HG03558 (cell line): ENCODE measurements around the gene COL6A3.

Experiments used
- ATAC-seq: cut with Tn5 transposase; IDR thresholded peaks from one replicate; pipeline ENCODE4 v1.9.1; 2021; ENCODE audit warnings: moderate number of reproducible peaks; ENCODE audit not compliant: unreplicated experiment; ENCODE audit errors: extremely low read depth

The COL6A3 gene

DNA sequence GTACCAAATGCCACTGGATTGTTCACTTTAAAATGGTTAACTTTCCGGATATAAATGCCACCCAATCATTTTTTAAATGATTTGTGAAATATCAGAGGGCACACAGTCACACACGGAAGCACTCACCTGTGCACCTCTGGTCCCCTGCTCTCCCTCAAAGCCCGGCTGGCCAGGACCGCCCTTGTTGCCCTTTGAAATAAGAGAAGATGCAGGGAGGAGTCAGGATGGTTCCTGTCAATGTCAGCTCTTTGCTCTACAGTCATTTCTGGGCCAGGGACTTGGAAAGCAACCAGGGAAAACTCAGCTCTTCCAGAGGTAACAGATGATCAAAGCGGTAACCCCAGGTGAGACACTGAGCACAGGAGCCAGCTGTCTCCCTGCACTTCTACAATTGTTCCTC, 60.7 kb downstream of the COL6A3 start:
- no peak for ATAC-seq

GRCh38 chr2:237352279-237352845, 61.6 kb downstream of the COL6A3 start:
- ATAC-seq, result no peak

GRCh38 chr2:237351796-237352195, 62.2 kb downstream of the COL6A3 start:
- ATAC-seq, result no peak

DNA sequence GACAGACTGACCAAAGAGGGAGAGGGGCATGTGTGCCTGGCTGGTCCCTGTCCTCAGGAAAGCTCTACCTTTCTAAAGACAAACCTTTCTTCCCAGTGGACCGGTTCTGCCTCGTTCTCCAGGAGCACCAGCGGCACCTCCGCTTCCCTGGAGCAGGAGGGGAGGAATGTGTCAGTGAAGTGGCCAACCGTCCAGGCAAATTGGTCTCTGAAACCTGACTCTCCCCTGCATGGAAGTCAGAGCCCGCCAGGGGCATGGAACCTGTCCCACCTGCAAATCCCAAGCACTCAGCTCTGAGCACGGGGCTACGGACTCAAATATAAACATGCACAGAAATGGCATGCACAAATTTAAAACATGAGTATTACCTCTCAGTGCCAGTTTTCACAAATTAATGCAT, 62.9 kb downstream of the COL6A3 start:
- ATAC-seq, result no peak

DNA sequence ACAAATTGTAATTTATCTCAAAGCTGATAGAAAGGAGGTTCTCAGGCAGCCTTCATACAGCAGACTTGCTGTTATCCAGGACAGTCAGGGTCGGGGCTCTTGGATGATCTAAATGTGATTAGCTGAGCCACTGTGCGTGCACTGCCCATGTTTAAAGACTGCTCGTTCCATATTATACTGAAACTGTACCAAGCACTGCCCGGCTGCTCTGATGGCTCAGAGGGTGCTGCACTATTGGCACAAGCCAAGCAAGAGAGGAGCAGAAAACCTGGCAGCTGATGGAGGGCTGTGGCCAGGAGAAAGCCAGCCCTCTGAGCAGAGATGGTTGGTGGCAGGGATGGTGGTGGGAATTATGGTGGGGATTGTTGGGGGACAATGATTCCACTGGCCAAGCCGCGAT, 63.4 kb downstream of the COL6A3 start:
- no peak for ATAC-seq

DNA sequence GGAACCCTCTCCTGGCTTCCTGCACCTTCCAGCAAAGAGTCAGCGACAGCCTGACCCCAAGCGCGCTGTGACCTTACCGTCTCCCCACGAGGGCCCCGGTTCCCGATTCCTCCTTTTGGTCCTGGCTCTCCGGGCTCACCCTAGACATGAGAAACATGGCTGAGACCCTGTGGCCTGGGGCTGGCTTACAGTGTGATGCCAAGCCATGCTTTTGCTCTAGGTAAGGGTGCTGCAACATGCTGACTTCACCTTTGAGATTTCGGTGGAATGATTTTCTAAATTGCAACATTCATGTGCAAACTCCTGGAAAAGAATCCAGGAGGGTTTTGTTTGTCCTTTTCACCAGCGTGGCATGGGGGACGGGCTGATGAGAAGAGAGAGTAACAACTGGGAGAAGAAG, 63.9 kb downstream of the COL6A3 start:
- no peak for ATAC-seq

- ATAC-seq, result no peak
These were observed 65.6 kb downstream of the COL6A3 start for GRCh38 chr2:237348281-237348865.

DNA sequence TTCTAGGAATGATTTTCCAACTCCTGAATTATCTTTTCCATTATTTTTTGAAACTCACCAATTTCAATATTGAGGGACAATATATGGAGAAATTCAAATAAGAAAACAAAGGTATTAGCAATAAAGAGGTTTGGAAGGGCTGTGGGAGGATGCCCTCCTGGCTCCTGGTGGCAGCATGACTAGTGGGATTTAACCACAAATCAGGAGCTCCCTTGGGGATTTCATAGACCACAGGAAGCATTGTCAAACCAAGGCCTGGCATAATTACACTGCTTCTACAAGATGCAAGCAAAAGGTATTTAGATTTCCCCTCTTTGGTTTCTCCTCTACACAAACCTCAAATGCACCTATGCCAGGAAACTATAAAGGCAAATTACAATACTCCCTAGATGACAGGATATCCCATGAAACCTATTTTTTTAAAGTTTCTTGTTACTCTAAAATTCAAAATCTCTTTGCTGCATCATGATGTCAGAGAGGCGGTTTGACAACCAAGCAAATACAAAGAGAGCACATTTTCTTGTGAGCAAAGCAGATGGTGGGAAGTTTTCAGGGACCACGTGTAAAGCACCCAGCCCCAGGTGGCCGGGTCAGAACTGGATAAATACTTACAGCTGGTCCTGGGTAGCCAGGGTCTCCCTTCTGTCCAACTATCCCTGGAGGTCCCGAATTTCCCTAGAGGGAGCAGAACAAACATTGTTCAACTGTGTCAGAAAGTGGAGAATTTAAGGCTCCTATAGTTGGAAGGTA, 67.9 kb downstream of the COL6A3 start:
- ATAC-seq, result no peak

DNA sequence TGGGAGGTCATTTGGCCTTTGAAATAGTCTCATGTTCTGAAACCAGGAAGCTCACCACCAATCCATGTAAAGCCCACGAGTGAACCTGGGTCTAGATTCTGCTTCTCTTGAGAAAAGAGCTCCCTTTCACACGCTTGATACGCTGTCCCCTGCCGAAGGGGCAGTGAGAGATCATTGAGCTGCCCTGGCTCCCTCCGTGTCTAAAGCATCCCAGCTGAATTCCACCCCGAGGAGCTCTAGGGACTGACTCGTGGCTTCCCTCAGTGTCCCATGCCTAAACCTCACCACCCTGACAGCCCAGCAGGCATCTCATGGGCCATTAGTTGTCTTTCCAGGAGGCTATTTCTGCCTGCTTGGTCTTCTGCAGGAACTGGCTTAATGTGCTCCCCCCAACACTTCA, 68.6 kb downstream of the COL6A3 start:
- no peak for ATAC-seq

GRCh38 chr2:237344942-237345341, 69.0 kb downstream of the COL6A3 start:
- no peak for ATAC-seq

DNA sequence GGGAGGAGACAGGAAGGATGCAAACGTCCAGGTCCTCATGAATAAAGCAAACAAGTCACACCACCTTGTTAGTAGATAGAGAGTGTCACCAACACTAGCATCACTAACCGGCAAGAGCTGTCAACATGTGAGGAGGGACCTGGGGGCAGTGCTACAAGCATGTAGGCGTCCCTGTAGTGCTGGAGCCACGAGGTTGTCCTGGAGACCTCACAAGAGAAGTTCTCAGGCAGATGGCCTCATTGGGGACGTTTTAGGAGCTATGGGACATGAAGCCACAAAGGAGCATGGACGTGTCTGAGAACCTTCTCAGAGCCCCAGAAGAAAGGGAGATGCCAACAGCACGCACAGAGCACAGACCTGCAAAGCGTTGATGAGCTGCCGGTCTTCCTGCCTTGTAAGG, 70.0 kb downstream of the COL6A3 start:
- no peak for ATAC-seq

DNA sequence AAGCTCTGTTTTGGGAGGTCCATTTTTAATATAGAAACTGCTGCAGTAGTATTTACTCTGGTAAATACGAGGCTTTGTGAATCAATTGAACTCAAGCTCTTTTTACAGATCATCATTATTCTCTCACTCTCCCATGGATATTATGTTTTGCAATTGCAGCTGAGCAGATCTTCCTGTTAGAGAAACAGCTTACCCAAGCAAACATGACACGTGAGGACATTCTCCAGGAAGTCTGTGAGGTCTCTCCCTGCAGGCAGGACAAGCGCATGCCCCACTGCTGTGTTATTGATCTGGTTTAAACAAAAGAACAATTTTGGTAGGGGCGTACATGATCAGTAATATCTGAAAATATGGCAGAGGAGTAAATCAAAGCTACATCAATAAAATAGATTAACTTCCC, 72.1 kb downstream of the COL6A3 start:
- no peak for ATAC-seq

- no peak for ATAC-seq
These were observed 76.4 kb downstream of the COL6A3 start for GRCh38 chr2:237337586-237337985.

DNA sequence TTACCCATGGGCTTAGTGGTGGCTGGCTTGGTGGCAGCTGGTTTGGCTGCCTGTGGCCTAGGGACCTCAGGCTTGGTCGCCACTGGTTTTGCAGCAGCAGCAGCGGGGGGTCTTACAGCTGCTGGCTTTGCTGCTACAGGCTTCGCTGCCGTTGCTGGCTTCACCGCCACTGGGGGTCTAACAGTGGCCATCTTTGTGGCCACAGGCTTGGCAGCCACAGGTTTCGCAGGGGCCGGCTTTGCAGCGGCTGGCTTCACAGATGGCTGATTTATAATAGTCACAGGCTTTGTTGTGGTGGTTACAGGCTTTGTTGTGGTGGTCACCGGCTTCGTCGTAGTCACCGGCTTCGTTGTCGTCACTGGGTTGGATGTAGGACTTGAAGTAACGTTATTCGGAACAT, 77.8 kb downstream of the COL6A3 start:
- ATAC-seq, result no peak

DNA sequence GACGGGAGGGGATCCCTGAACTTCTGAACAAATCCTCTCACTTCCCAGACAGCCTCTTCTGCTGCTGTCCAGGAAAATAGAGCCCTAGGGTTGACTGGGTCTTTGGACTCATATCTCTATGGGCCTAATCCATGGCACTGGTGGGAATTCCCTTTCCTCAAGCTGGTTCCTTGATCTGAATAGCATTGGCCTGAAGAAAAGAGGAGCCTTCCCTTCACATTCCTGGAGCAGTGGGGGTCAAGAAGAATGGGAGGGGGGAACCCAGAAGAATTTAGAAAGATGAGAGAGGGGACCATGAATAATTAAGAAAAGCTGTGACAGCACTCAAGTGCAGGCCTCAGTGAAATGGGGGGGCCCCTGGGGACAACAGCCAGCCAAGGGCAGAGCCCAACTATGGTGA, 80.2 kb downstream of the COL6A3 start:
- no peak for ATAC-seq

- no peak for ATAC-seq
These were observed 83.4 kb downstream of the COL6A3 start for GRCh38 chr2:237330541-237330940.

DNA sequence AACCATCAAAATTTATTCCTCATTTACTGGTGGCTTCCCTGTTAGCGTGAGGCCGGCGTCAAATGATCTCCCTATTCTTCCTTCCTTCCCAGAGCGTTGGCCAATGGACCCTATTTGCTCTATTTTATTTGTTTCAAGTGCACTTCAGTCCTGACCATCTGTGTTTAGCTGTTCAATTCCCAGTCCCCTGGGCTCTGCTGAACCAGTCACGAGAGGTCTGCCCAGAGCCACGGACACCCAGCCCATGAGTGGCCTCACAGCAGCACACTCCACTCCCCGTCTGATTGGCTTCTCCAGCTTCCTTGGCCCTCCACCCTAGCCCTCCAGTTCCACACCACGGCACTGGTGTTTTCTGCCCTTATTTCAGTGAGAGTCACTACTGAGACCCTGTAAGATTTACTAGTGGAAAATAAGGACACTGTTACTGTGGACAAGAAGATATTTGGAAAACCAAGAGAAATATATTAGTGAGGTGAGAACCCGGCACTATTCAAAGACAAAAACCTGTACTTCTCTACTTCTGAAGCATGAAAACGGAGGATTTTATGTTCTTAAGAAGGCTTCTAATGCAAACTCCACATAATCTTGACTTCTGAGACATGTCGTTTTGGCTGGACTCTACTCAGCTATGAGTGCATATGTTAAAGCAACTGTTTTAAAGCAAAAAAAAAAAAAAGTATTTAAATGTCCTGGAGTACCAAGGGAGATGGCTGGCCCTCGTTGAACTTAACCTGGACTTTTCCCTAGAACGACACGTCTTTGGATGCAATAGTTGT, 86.6 kb downstream of the COL6A3 start:
- no peak for ATAC-seq

DNA sequence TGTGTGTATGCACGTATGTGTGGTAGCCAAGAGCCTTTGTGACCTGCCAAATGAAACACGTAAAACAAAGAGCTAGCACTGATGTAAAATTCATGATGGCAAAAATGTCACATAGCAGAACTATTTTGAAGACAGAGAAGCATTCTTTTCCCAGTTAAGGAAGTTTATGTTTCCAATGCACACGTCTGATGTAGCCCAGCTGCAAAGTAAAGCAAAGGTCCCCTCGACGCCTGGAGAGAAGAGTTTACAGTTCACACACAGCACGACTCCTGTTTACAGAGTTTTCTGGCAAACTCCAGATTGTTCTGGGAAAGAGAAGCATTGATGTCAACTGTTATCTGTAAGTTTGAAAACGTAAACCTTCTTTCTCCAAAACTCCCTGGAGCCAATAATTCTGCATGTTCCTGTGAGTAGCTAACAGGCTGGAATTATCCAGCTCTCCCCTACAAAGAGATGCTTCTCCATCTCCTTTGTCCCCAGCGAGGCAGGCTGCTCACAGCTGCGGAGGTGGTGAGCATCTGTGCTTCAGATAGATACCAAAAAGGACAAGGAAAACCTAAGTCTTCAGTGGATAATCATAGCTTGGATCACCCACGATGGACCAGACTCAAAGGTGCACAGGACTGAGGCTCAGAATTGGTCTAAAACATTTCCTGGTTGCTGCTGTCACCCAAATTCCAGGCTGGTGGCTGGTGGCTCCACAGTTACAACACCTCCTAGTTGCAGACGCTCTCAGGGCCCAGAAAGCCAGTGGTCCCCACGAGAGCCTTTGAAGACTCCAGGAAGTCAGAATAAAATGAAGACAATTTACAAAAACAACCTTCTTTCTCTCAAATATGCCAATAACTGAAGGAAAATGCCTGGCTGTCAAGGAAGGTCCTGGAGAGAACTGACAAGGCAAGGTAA, 87.4 kb downstream of the COL6A3 start:
- ATAC-seq, result no peak

DNA sequence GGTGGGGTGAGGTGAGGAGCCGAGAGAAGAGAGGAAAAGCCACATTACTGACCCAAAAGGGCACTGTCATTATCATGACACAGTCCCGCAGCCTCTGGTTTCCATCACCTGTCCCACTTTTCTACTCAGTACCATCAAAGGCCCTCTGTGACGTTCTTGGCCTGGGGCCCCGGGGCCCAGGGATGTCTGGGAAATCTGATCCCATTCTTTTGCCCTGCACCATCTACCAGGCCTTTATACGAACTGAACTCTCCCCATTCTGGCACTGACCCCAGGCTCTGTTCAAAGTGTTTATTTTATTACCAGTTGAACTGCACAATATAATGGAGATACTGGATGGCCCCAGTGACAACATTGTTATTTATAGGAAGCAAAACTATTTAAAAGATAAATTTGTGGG, 89.1 kb downstream of the COL6A3 start:
- no peak for ATAC-seq

GRCh38 chr2:237324405-237324831, 89.5 kb downstream of the COL6A3 start:
- no peak for ATAC-seq
